Stimulated activated CD8-positive, alpha-beta memory T cell treated with anti-CD3 and anti-CD28 coated beads, Interleukin-2, amount 100 ng/mL, for 48 hours (primary cell): Measurements from ENCODE around the gene BORA.
"Not testable (repeated sequence)": the region's sequence is repeated elsewhere in the genome, so short reads cannot be mapped to it uniquely, and the experiment has no call there.

Source experiments
- DNase-seq, 2 donors: peaks; one replicate each; pipeline ENCODE4 v3.0.0-alpha.2; 2020; ENCODE audit warnings: low read depth in 2 of 2

The BORA gene

GRCh38 chr13:72727417-72728289 is at the start of gene BORA, which contains the start of gene MZT1:
TSS of gene BORA (plus strand) at chr13:72727923. CDS start at chr13:72728941, 1,018 bp downstream.
TSS of gene MZT1 (minus strand) at chr13:72727629. CDS start at chr13:72727602, 27 bp downstream.
- peak; percentile 89 to 90 for DNase-seq

DNA sequence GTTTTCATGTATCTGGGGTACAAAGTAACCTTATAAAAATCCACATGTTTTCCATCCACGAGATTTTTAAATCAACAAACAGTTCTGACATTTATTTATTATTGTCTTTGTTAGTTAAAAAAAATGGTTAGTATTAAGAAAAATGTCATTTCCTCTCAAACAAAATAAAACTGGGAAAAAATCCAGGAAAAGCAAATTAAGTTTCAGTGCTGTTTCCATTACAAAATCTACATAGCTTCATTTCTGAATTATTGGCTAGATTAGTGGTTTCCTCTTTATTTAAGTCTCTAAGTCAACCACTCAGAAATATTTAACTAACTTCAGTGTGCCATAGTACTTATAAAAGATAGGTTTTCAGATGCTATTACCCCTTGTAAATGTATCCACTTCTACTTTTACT is 49.4 kb upstream of the BORA start:
- no peak for DNase-seq

DNA sequence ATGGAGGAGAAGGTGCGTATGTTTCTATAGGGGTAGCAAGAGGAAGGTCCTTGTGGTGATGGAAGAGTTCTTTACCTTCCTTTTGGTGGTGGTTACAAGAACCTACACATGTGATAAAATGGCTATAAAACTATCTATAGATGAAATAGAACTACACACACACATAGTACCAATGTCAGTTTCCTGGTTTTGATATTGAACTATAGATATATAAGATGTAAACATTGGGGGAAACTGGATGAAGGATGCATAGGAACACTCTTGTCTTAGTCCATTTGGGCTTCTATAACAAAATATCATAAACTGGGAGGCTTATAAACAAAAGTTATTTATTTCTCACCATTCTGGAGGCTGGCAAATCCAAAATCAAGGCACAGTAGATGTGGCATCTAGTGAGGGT is 47.4 kb upstream of the BORA start:
- no peak for DNase-seq

GRCh38 chr13:72686766-72687165 is 41.0 kb upstream of the BORA start:
- DNase-seq, result no peak

- DNase-seq, result no peak
These were observed 38.5 kb upstream of the BORA start for GRCh38 chr13:72689181-72689696.

DNA sequence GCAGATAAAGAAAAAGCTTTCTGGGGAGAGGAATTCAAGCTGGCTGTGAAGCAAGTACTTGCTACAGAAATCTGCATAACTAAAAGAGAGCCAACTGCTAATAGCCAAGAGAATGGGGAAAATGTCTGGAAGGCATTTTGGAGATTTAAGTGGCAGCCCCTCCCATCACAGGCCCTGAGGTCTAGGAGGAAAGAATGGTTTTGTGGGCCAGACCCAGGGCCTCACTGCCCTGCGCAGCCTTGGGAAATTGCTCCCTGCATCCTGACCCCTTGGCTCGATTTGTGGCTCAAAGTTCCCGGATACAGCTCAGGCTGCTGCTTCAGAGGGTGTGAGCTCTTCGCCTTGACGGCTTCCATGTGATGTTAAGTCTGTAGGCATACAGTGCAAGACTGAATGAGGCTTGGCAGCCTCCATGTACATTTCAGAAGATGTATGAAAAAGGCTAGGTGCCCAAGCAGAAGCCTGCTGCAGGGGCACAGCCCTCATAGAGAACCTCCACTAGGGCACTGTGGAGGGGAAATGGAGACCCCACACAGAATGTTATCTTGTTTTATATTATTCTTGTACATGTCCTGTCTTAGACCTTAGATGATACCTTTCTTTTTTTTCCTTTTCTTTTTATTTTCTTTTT is 34.7 kb upstream of the BORA start:
- no peak for DNase-seq

DNA sequence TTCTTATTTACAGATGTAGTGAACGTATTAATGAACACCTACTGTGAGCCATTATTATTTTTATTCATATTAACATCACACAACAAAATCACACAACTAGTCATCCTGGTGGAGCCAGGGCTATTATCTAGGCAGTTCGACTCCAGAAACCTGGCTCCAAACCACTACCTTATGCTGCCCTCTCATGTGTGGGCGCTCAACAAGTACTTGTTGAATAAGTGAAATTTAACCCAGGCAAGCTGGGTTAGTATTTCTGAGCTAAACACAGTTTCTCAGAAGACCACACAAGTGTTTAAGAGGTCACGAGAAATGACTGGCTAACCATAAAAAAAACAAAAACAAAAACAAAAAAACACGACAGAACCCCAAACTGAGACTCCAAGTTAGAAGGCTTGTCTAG is 33.9 kb upstream of the BORA start:
- no peak for DNase-seq

- DNase-seq, result no peak
These were observed 33.4 kb upstream of the BORA start for GRCh38 chr13:72694314-72694713.

DNA sequence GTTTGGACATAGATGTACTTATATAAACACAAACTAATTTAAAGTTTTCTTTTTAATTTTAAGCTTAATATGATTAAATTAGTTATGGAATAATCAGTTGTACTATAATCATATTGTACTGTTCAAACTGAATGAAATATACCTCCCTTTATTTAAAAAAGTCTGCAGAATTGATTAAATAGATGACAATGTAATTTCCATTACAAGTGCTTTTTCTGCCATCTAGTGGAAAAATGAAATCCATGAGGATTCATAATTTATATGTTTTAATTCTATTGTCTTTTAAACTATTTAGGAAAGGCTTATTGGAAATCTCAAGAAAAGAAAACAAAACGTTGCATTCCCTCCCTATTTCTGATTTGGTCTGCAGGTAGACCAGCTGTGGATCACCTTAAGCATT is 31.1 kb upstream of the BORA start:
- no peak for DNase-seq

DNA sequence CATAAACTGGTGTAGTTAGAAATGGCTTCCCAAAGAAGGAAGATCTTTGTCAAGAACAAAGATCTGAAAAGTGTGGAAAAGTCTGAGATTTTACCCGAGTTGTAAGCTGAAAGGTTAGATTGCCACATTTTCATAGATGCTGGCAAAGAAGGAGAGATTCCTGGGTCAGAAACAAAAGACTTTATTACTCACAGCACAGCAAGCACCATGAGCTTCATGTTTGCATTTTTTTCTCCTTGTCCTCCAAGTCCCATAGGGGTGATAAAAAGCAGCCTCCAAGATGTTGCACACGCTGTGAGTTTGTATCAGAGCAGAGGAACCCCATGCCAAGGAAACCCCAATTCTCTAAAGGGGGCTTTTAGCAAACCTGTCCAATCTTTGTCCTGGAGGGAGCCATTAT is 29.6 kb upstream of the BORA start:
- DNase-seq, result no peak

- DNase-seq, result no peak
These were observed 27.2 kb upstream of the BORA start for GRCh38 chr13:72700509-72700908.

DNA sequence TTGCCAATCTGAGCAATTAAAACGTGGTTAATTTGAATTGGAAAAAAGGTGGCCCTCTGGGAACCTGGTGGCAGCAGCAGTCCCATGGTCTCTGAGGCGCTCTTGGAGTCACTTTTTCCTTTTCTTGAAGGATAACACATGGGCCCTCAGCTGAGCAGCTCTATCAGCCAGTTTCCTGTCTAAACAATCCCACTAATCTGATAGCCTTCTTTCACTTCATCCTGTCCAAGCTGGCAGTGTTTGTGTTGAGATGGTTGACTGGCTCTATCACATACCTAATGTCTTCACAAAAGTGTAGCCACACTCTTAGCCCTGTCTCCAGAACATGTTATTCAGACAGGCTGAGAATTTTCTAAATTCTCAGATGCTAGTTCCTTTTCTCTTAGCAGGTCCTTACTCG is 10.9 kb upstream of the BORA start:
- no peak for DNase-seq

- not testable (repeated sequence) for DNase-seq
These were observed 1.5 kb upstream of the BORA start for GRCh38 chr13:72726185-72726584.

DNA sequence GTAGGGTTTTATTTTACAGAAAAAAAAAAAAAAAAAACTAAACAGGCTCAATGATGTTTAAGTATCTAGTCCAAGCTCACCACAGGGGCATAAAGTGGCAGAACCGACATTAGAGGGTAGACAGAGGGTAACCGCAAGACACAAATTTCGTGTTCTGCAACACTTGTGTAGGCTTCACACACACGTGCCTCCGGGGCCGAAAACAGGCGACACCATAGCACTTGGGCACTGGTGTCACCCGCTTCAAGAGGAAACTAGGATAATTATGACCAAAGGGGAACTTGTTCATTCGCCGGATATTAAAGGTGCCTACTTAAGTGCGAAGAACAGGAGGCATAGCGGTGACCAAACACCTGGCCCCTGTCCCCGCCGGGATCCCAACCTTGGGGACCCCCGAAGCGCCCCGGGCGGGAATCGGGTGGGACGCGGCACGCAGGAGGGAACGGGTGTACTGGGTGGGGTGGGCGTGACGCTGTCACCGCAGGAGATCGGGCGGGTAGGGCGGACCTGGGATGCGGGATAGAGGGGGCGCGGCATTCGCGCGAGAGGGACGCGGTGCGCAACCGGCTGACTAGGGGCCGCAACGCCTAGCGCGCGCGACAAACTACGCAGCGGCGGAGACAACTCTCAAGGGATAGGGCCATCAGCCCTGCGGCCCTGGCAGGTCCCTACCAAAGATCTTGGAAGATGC is 852 bp upstream of the BORA start:
- peak; percentile 27 to 32 for DNase-seq

- no peak for DNase-seq
These were observed 525 bp downstream of the BORA start for GRCh38 chr13:72728290-72728605.

DNA sequence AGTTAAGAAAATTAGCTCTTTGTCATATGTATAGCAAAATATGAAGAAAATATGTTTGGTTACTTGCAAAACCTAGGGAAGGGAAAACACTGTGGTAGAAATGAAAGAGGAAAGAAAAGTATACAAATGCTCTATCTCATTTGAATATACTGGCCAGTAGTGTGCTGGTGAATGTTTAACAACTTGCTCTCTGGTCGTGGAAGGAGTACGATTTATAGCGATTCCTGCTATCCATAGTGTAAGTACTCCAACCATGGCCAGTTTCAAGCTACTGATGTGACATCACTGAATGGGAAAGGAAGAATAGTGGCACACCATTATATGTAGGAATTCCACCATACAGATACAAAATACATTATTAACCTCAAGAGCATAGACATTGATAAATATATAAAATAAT is 9.3 kb downstream of the BORA start:
- DNase-seq, result no peak

DNA sequence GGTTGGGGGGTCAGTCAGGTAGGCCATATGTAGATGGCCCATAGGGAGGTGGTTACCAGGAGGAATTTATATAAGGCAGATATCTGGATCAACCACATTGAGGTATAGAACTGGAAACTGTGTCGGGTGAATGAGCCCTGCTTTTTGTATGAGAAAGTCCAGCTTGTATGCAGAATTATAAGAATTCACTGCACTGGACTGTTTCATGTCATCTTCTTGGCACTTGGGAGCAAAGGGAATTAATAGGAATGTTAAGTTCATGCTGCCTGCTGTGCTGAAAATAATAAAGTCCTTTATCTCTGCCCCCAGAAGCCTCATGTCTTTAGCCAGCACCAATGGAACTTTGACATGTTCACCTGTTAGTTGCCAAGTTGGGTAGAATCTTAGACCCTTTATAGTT is 12.3 kb downstream of the BORA start:
- DNase-seq, result no peak

GRCh38 chr13:72745260-72745659 is 17.5 kb downstream of the BORA start:
- DNase-seq, result no peak

DNA sequence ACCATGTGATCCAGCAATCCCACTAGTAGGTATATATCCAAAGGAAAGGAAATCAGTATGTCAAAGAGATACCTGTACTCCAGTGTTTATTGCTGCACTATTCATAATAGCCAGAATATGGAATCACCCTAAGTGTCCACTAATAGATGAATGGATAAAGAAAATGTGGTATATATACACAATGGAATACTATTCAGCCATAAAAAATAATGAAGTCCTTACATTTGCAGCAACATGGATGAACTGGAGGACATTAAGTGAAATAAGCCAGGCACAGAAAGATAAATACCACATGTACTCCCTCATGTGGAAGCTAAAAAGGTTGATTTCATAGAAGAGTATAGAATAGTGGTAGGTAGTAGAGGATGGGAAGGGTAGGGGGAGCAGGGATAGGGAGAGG is 23.5 kb downstream of the BORA start:
- DNase-seq, result no peak

- DNase-seq, result no peak
These were observed 26.4 kb downstream of the BORA start for GRCh38 chr13:72754111-72754510.

GRCh38 chr13:72757792-72758535 is 30.2 kb downstream of the BORA start:
- DNase-seq, result no peak

DNA sequence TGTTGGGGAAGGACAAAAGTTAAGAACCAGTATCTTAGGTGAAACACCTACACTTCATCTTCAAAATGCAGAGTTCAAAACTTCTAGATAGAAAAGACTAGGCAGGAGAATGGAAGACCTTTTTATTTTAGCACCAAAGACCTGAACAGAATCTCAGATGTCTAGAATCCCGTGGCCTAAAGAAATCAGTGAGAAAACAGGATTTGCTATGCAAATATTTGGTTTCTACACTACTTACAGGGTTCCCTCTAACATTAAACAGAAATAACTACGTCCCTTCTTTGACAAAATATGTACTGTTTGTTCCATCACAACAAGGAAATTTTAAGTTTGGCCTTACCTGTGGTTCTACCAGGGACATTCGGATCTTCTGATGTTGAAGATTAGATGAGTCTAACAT is 32.5 kb downstream of the BORA start:
- DNase-seq, result no peak
